Hepatocyte (in vitro differentiated cells): Measurements from ENCODE around the gene OR7G2. TPM values are rescaled to one million over a fixed set of nuclear protein-coding genes. Genes with fewer than 3 reads are reported as not detected.

Experiments used
- DNase-seq: peaks from one replicate; pipeline ENCODE4 v3.0.0-alpha.2; 2016; ENCODE audit warnings: low spot score
- H2AFZ ChIP-seq: fragments of 200-600 bp; sonication (generic); 2 replicates; pipeline ENCODE4 v1.6.0; 2016; ENCODE audit warnings: antibody characterized with exemption, mild to moderate bottlenecking
- H3K27ac ChIP-seq: fragments of 200-600 bp; sonication (generic); 2 replicates; pipeline ENCODE4 v1.5.1; 2016; ENCODE audit warnings: mild to moderate bottlenecking
- H3K27me3 ChIP-seq: fragments of 200-600 bp; sonication (generic); 2 replicates; pipeline ENCODE4 v1.6.1; 2016
- H3K36me3 ChIP-seq: fragments of 200-600 bp; sonication (generic); replicated peaks from 2 replicates; pipeline ENCODE4 v1.5.1; 2016; ENCODE audit warnings: low read depth; ENCODE audit not compliant: insufficient read depth
- H3K4me1 ChIP-seq: fragments of 200-600 bp; sonication (generic); 2 replicates; pipeline ENCODE4 v1.5.1; 2016; ENCODE audit warnings: mild to moderate bottlenecking, moderate library complexity; ENCODE audit not compliant: insufficient read depth
- H3K4me2 ChIP-seq: fragments of 200-600 bp; sonication (generic); 2 replicates; pipeline ENCODE4 v1.6.0; 2016
- H3K4me3 ChIP-seq: fragments of 200-600 bp; sonication (generic); 2 replicates; pipeline ENCODE4 v1.5.1; 2016; ENCODE audit warnings: mild to moderate bottlenecking
- H3K79me2 ChIP-seq: fragments of 200-600 bp; sonication (generic); 2 replicates; pipeline ENCODE4 v1.6.0; 2017; ENCODE audit warnings: mild to moderate bottlenecking
- H3K9me2 ChIP-seq: fragments of 200-600 bp; sonication (generic); replicated peaks from 2 replicates; pipeline ENCODE4 v1.6.0; 2017; ENCODE audit warnings: mild to moderate bottlenecking; ENCODE audit not compliant: insufficient read depth
- H3K9me3 ChIP-seq: fragments of 200-600 bp; sonication (generic); 2 replicates; pipeline ENCODE4 v1.5.1; 2016; ENCODE audit warnings: low read depth, mild to moderate bottlenecking
- H4K20me1 ChIP-seq: fragments of 200-600 bp; sonication (generic); 2 replicates; pipeline ENCODE4 v1.6.0; 2016; ENCODE audit warnings: mild to moderate bottlenecking; ENCODE audit not compliant: insufficient read depth, poor library complexity, severe bottlenecking
- EZH2 ChIP-seq: fragments of 200-600 bp; sonication (generic); IDR thresholded peaks from 2 replicates; pipeline ENCODE4 v1.6.1; 2016; ENCODE audit warnings: antibody characterized with exemption, mild to moderate bottlenecking, borderline replicate concordance
- EZH2phosphoT487 ChIP-seq: fragments of 200-600 bp; sonication (generic); IDR thresholded peaks from one replicate; pipeline ENCODE4 v1.6.1; 2018; ENCODE audit warnings: antibody characterized with exemption, mild to moderate bottlenecking, low read depth, moderate library complexity; ENCODE audit not compliant: unreplicated experiment, severe bottlenecking
- WGBS: methylation state at CpG from one replicate; pipeline ENCODE4 v1.1.6; 2016; ENCODE audit warnings: low lambda C conversion rate; ENCODE audit errors: missing lambda C conversion rate; 5-methylcytosine and 5-hydroxymethylcytosine counted together
- polyA plus RNA-seq: library from polyadenylated mRNA; unstranded; fragments of >200 nt; fragmentation: Nextera tagmentation; extraction: Ambion mirVana; gene quantifications from 2 replicates; pipeline ENCODE4 v1.2.1, GENCODE V29; 2016
- total RNA-seq: library from RNA; depleted of rRNA; stranded (reverse); fragments of >200 nt; gene quantifications from 2 replicates; pipeline ENCODE4 v1.2.3, GENCODE V29; 2014
- TF ChIP-seq, protein P1 (sequence below): fragments of 200-600 bp; sonication (generic); IDR thresholded peaks from 2 replicates; pipeline ENCODE4 v1.5.1; 2016; ENCODE audit warnings: antibody characterized with exemption, mild to moderate bottlenecking; ENCODE audit not compliant: poor library complexity

OR7G2 gene
- total and polyA plus RNA-seq, 2 experiments from 2014 or later, result not detected

DNA sequence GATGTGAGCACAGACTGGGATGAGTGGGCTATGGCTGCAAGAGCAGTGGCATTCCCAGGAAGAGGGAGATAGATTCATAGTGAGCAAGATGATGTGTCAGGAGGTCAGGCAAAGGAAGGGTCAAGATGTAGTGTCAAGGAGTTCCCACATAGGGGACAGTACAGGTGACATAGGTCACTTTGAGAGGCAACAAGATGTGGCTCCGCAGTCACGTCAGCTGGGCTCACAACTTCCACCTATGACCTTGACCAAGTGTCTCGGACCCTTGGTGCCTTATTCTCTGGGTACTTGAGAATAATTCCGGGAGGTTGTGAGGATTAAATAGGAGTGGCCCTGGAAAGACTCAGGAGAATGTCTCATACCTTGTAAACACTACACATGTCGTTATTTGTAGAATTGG lies 43.4 kb upstream of the OR7G2 start:
- DNase-seq, result no peak
- Histone ChIP-seq H3K4me2 (no peak overlapping the region), H3K9me2 (no peaks in the 10 kb centered on the region), H3K27ac (no peak overlapping the region), H4K20me1 (no peaks in the 10 kb centered on the region), H3K4me3 (no peak overlapping the region), H3K9me3 (peaks cover 24% of the 10 kb centered on the region), H3K36me3 (no peaks in the 10 kb centered on the region), H3K4me1 (no peaks in the 10 kb centered on the region), H2AFZ (no peak overlapping the region), H3K79me2 (peaks cover 99% of the 10 kb centered on the region), H3K27me3 (no peaks in the 10 kb centered on the region)
- TF ChIP-seq, protein P1, sequence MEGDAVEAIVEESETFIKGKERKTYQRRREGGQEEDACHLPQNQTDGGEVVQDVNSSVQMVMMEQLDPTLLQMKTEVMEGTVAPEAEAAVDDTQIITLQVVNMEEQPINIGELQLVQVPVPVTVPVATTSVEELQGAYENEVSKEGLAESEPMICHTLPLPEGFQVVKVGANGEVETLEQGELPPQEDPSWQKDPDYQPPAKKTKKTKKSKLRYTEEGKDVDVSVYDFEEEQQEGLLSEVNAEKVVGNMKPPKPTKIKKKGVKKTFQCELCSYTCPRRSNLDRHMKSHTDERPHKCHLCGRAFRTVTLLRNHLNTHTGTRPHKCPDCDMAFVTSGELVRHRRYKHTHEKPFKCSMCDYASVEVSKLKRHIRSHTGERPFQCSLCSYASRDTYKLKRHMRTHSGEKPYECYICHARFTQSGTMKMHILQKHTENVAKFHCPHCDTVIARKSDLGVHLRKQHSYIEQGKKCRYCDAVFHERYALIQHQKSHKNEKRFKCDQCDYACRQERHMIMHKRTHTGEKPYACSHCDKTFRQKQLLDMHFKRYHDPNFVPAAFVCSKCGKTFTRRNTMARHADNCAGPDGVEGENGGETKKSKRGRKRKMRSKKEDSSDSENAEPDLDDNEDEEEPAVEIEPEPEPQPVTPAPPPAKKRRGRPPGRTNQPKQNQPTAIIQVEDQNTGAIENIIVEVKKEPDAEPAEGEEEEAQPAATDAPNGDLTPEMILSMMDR, result no peak
- TF ChIP-seq EZH2phosphoT487, result no peak
- TF ChIP-seq EZH2, result no peak
- WGBS, result 99% methylated on average over 5 of the region's 5 CpGs

DNA sequence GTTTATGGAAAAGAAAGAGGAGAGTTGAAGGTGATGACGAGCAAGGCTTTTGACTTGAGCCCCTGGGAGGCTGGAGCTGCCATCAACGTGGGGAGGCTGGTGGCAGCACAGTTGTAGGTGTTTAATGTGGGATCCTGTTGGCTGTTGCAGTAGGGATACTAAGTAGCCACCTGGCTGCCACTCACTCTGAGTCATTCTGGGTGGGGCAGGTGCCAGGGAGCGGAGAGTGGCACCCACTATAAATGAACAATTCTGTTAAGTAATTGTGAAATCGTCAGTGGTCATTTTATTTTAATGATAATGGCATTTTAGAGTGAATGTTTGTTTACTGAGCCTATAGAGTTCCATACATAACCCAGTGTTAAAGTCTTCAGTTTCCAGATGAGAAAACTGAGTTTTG lies 42.7 kb upstream of the OR7G2 start:
- Histone ChIP-seq H3K9me2 (no peaks in the 10 kb centered on the region), H4K20me1 (no peaks in the 10 kb centered on the region), H2AFZ (no peak overlapping the region), H3K4me2 (no peak overlapping the region), H3K9me3 (peaks cover 31% of the 10 kb centered on the region), H3K4me1 (no peaks in the 10 kb centered on the region), H3K27ac (no peak overlapping the region), H3K36me3 (no peaks in the 10 kb centered on the region), H3K27me3 (no peaks in the 10 kb centered on the region), H3K79me2 (peaks cover 99% of the 10 kb centered on the region), H3K4me3 (no peak overlapping the region)
- WGBS, result 97% methylated on average over 4 of the region's 4 CpGs
- DNase-seq, result no peak
- TF ChIP-seq, protein P1, result no peak
- TF ChIP-seq EZH2phosphoT487 (no peak), EZH2 (no peak)

DNA sequence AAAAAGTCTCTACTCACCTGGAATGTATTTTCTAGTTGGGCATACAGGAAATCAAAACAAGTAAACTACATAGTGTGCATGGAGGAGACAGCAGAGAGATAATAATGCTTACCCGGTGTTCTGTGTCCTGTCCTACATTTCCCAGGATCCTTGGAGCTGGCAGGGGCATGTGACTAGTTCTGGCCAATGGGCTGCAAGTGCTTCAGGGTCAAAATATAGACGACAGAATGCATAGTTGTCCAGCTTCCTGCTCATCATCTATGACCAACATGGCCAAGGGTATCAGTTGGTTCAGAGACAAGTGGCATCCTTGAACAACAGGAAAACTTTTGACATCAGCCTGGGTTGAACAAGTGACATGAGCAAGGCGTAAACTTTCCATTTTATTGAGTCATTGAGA lies 41.4 kb upstream of the OR7G2 start:
- no peak overlapping the region for H2AFZ ChIP-seq
- H3K4me2 ChIP-seq, result no peak overlapping the region
- no peak overlapping the region for H3K27ac ChIP-seq
- H3K4me1 ChIP-seq, result no peaks in the 10 kb centered on the region
- no peaks in the 10 kb centered on the region for H3K9me2 ChIP-seq
- no peaks in the 10 kb centered on the region for H3K36me3 ChIP-seq
- no peaks in the 10 kb centered on the region for H4K20me1 ChIP-seq
- DNase-seq, result no peak
- H3K9me3 ChIP-seq, result peaks cover 33% of the 10 kb centered on the region
- H3K79me2 ChIP-seq, result peaks cover 99% of the 10 kb centered on the region
- no peak overlapping the region for H3K4me3 ChIP-seq
- no peaks in the 10 kb centered on the region for H3K27me3 ChIP-seq
- 96% methylated on average over 3 of the region's 3 CpGs for WGBS
- TF ChIP-seq EZH2, result no peak
- TF ChIP-seq, protein P1, result no peak
- TF ChIP-seq EZH2phosphoT487, result no peak

DNA sequence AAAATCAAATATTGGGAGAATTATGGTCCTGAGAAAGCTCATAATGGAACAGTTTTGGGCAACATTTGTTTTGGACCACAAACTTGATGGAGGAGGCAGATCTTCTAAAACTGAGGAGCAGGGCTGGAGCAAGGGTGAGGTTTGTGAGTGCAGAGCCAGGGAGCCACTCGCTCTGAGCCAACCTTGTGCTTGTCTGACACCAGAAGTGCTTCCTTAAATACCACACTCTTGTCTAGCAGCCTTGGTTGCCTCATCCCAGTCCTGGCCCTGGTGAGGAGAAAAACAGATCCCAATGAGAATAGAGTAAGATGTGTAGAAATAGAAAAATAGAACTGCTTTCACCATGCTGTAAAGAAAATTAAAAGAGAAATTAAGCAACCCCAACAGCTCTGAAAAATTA lies 39.6 kb upstream of the OR7G2 start:
- Histone ChIP-seq H3K4me1 (no peaks in the 10 kb centered on the region), H3K9me2 (no peaks in the 10 kb centered on the region), H3K27ac (no peak overlapping the region), H4K20me1 (peaks cover 4% of the 10 kb centered on the region), H3K79me2 (peaks cover 99% of the 10 kb centered on the region), H3K4me2 (no peak overlapping the region), H3K27me3 (no peaks in the 10 kb centered on the region), H3K4me3 (no peak overlapping the region), H3K9me3 (peaks cover 20% of the 10 kb centered on the region), H3K36me3 (no peaks in the 10 kb centered on the region), H2AFZ (no peak overlapping the region)
- TF ChIP-seq EZH2phosphoT487 (no peak), EZH2 (no peak)
- TF ChIP-seq, protein P1, result no peak
- DNase-seq, result no peak
- WGBS, result 100% methylated on average over 1 of the region's 1 CpG
